ENCODE data around the gene SULT4A1.

DNA sequence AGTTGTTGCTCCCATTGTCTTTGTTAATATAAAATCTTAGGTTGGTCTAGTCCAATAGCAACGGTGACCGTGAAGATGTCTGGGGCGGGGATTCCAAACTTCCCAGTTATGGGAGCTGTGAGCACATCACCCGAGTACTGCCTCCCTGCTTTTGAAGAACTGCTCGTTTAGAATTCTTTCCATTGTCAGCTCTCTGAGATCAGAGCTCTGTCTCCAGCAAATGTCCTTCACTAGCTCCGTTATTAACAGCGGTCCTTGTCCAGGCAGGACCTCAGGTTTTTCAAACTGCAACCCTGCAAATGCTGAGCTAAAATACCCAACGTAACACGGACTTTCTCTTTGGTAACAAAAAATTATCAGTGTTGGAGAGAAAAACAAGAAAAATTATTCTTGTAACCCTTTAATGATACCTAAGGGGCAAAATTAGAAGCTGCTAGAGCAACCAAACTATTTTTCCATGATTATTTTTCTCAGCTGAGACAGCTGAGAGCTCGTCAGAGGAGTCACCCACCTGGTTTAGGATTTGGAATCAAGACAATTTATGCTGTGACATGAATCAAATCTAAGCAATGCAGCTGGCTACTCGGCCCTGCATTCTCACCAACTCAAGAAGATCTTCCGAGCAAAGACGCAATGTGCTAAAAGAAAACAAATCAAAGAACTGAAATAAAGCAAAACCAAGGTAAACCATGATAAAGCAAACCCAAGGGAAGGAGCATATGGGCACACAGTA, 35.1 kb downstream of the SULT4A1 start:
- TF ChIP-seq, protein P1, sequence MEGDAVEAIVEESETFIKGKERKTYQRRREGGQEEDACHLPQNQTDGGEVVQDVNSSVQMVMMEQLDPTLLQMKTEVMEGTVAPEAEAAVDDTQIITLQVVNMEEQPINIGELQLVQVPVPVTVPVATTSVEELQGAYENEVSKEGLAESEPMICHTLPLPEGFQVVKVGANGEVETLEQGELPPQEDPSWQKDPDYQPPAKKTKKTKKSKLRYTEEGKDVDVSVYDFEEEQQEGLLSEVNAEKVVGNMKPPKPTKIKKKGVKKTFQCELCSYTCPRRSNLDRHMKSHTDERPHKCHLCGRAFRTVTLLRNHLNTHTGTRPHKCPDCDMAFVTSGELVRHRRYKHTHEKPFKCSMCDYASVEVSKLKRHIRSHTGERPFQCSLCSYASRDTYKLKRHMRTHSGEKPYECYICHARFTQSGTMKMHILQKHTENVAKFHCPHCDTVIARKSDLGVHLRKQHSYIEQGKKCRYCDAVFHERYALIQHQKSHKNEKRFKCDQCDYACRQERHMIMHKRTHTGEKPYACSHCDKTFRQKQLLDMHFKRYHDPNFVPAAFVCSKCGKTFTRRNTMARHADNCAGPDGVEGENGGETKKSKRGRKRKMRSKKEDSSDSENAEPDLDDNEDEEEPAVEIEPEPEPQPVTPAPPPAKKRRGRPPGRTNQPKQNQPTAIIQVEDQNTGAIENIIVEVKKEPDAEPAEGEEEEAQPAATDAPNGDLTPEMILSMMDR (IDR thresholded peaks at IDR 0.05; ENCODE audit: insufficient read depth, low read depth, low read length) = no peak
- no peak for TF ChIP-seq EZH2 (IDR thresholded peaks at IDR 0.05; ENCODE audit: insufficient read depth, low read length)
